ENCODE results near the gene GSG1. TPM values are rescaled to one million over a fixed set of nuclear protein-coding genes. Genes with fewer than 3 reads are reported as not detected.

The GSG1 gene
- polyA plus RNA-seq, 3 donors: not detected

- H3K4me1 ChIP-seq (ENCODE audit: control insufficient read depth in 1 of 2, insufficient read depth in 2 of 2, low read length in 2 of 2): peaks cover 22 to 24% of the 10 kb centered on the region in 2 donors
- no peaks in the 10 kb centered on the region for H3K36me3 Mint-ChIP-seq
- H3K4me3 Mint-ChIP-seq: no peak overlapping the region
Measured at GRCh38 chr12:13146336-13146938, 43.0 kb upstream of the GSG1 start.

GRCh38 chr12:13144266-13144828, 40.9 kb upstream of the GSG1 start:
- H3K4me2 ChIP-seq (replicated peaks; ENCODE audit: extremely low read depth, low read length, poor library complexity, severe bottlenecking): peak overlapping the region; percentile 28
- intact Hi-C loops (cut with micrococcal nuclease): no loop called here
- H3K4me3 Mint-ChIP-seq: peak overlapping the region in 1 of 2 donors; percentile 49

More at GRCh38 chr12:13146336-13146938, 43.0 kb upstream of the GSG1 start:
- Mint-ChIP-seq H3K27ac (peak overlapping the region in 1 of 7 donors; percentile 79), H3K9me3 (peaks cover 0 to 3% (median 0%) of the 10 kb centered on the region in 7 donors), H3K27me3 (ENCODE audit: low read depth in 3 of 3) (peaks cover 0 to 1% (median 0%) of the 10 kb centered on the region in 3 donors), H3K4me1 (peaks cover 30% of the 10 kb centered on the region)
- DNase-seq: no peak
- no peak overlapping the region for H3K27ac ChIP-seq (ENCODE audit: low read depth in 1 of 2, low read length in 2 of 2)
- no peak overlapping the region for H3K4me2 ChIP-seq (replicated peaks; ENCODE audit: extremely low read depth, low read length, poor library complexity, severe bottlenecking)
- H2AFZ ChIP-seq (ENCODE audit: insufficient read depth, low read depth, low read length, poor library complexity, severe bottlenecking): no peak overlapping the region
- H3K36me3 ChIP-seq (replicated peaks in 1 of 2; ENCODE audit: control insufficient read depth in 1 of 2, insufficient read depth in 2 of 2, low read length in 2 of 2): no peaks in the 10 kb centered on the region
- intact Hi-C loops (cut with micrococcal nuclease): no loop called here
- no peaks in the 10 kb centered on the region for H3K27me3 ChIP-seq (ENCODE audit: control insufficient read depth in 2 of 2, insufficient read depth in 2 of 2, low read length in 2 of 2)
- H3K9me3 ChIP-seq (replicated peaks in 1 of 2; ENCODE audit: control insufficient read depth in 1 of 2, insufficient read depth in 1 of 2, low read length in 2 of 2): peaks cover 0 to under 1% of the 10 kb centered on the region in 2 donors
- no peak for TF ChIP-seq CTCF (IDR thresholded peaks at IDR 0.05)
- no peaks in the 10 kb centered on the region for H3K79me2 ChIP-seq (ENCODE audit: insufficient read depth, low read length)
- H3K4me3 ChIP-seq (replicated peaks in 1 of 3; ENCODE audit: low read depth in 2 of 3, low read length in 3 of 3): no peak overlapping the region
- no peak overlapping the region for H3K9ac ChIP-seq (ENCODE audit: insufficient read depth, low read length, poor library complexity, severe bottlenecking)
- no peaks in the 10 kb centered on the region for H4K20me1 ChIP-seq (ENCODE audit: insufficient read depth, low read length)
- WGBS (ENCODE audit: insufficient coverage): 100% methylated on average over 1 of the region's 3 CpGs

More at GRCh38 chr12:13144266-13144828, 40.9 kb upstream of the GSG1 start:
- H3K36me3 Mint-ChIP-seq: no peaks in the 10 kb centered on the region
- peaks cover 30% of the 10 kb centered on the region for H3K4me1 Mint-ChIP-seq
- TF ChIP-seq CTCF (IDR thresholded peaks at IDR 0.05): no peak
- peaks cover 22 to 24% of the 10 kb centered on the region in 2 donors for H3K4me1 ChIP-seq (ENCODE audit: control insufficient read depth in 1 of 2, insufficient read depth in 2 of 2, low read length in 2 of 2)
- H3K27ac Mint-ChIP-seq: peak overlapping the region in 6 of 7 donors; percentile 23 to 60 (median 50)
- H3K36me3 ChIP-seq (replicated peaks in 1 of 2; ENCODE audit: control insufficient read depth in 1 of 2, insufficient read depth in 2 of 2, low read length in 2 of 2): no peaks in the 10 kb centered on the region
- H3K27me3 Mint-ChIP-seq (ENCODE audit: low read depth in 3 of 3): peaks cover 0 to 1% (median 0%) of the 10 kb centered on the region in 3 donors
- peak overlapping the region in 1 of 2 donors; percentile 46 for H3K27ac ChIP-seq (ENCODE audit: low read depth in 1 of 2, low read length in 2 of 2)
- H3K27me3 ChIP-seq (ENCODE audit: control insufficient read depth in 2 of 2, insufficient read depth in 2 of 2, low read length in 2 of 2): no peaks in the 10 kb centered on the region
- H3K9me3 ChIP-seq (replicated peaks in 1 of 2; ENCODE audit: control insufficient read depth in 1 of 2, insufficient read depth in 1 of 2, low read length in 2 of 2): no peaks in the 10 kb centered on the region
- no peaks in the 10 kb centered on the region for H3K79me2 ChIP-seq (ENCODE audit: insufficient read depth, low read length)
- peaks cover 0 to 3% (median 0%) of the 10 kb centered on the region in 7 donors for H3K9me3 Mint-ChIP-seq
- peak overlapping the region in 1 of 3 experiments; percentile 18 for H3K4me3 ChIP-seq (replicated peaks in 1 of 3; ENCODE audit: low read depth in 2 of 3, low read length in 3 of 3)
- H2AFZ ChIP-seq (ENCODE audit: insufficient read depth, low read depth, low read length, poor library complexity, severe bottlenecking): no peak overlapping the region
- WGBS (ENCODE audit: insufficient coverage): 43% methylated on average over 1 of the region's 2 CpGs
- H4K20me1 ChIP-seq (ENCODE audit: insufficient read depth, low read length): no peaks in the 10 kb centered on the region
- H3K9ac ChIP-seq (ENCODE audit: insufficient read depth, low read length, poor library complexity, severe bottlenecking): no peak overlapping the region
- peak in 2 of 3 donors; percentile 33 to 41 for DNase-seq

Measured in CD14-positive monocyte (primary cell).